H1 (cell line): ENCODE results near the gene FGF13. TPM values are rescaled to one million over a fixed set of nuclear protein-coding genes. Genes with fewer than 3 reads are reported as not detected.

Experiments
- CTCF ChIA-PET: fragments of 300-600 bp; sonication (Branson Sonifier 250); formaldehyde crosslinking; loops from one replicate; lab custom pipeline; 2021; ENCODE audit not compliant: partially characterized antibody; lab: Charles Lee
- POLR2A ChIA-PET: fragments of 300-600 bp; sonication (Branson Sonifier 250); formaldehyde crosslinking; loops from one replicate; lab custom pipeline; 2021; ENCODE audit warnings: inconsistent platforms; ENCODE audit not compliant: partially characterized antibody; lab: Charles Lee
- DNase-seq, 2 experiments: peaks; one replicate each; pipeline versions ENCODE4 v3.0.0 to v3.0.0-alpha.2; 2010 to 2022; ENCODE audit warnings: low spot score in 2 of 2, low read depth in 1 of 2, mixed read lengths in 1 of 2
- FAIRE-seq: peaks from 2 replicates; lab custom pipeline; 2011; peaks lifted over from hg19 to GRCh38; lab: Jason Lieb, UNC
- H2AFZ ChIP-seq: 2 replicates; pipeline ENCODE4 v1.8.1; 2012; ENCODE audit warnings: low read length, inconsistent platforms
- H2AK5ac ChIP-seq: 2 replicates; pipeline ENCODE4 v1.6.1; 2013; ENCODE audit warnings: low read depth, low read length
- H2BK120ac ChIP-seq: replicated peaks from 2 replicates; pipeline ENCODE3; 2013; ENCODE audit warnings: low read depth, low read length, inconsistent platforms
- H2BK12ac ChIP-seq: 2 replicates; pipeline ENCODE4 v1.6.1; 2013; ENCODE audit warnings: low read depth, low read length
- H2BK15ac ChIP-seq: 2 replicates; pipeline ENCODE4 v1.6.1; 2013; ENCODE audit warnings: low read length
- H2BK20ac ChIP-seq: 2 replicates; pipeline ENCODE4 v1.6.1; 2013; ENCODE audit warnings: low read length
- H2BK5ac ChIP-seq: 2 replicates; pipeline ENCODE4 v1.6.1; 2013; ENCODE audit warnings: low read depth, low read length
- H3K14ac ChIP-seq: 2 replicates; pipeline ENCODE4 v1.6.1; 2013; ENCODE audit warnings: inconsistent platforms; ENCODE audit not compliant: insufficient read length
- H3K18ac ChIP-seq: 2 replicates; pipeline ENCODE4 v1.6.1; 2013; ENCODE audit warnings: low read length; ENCODE audit errors: extremely low read depth
- H3K23ac ChIP-seq: 2 replicates; pipeline ENCODE4 v1.6.1; 2013; ENCODE audit warnings: inconsistent platforms; ENCODE audit not compliant: insufficient read length
- H3K23me2 ChIP-seq: 2 replicates; pipeline ENCODE4 v1.6.1; 2013; ENCODE audit warnings: low read depth, low read length
- H3K27ac ChIP-seq: 2 replicates; pipeline ENCODE4 v1.6.1; 2011; ENCODE audit warnings: low read depth, low read length, inconsistent platforms
- H3K27me3 ChIP-seq, 4 experiments: replicated peaks in 1 of 4; 1 replicate in 1 of 4; 2 replicates in 3 of 4; pipeline versions ENCODE4 v1.6.1 to v1.8.1; 2011 to 2013; ENCODE audit warnings: low read length in 3 of 4, mild to moderate bottlenecking in 3 of 4, inconsistent platforms in 2 of 4, mixed read lengths in 2 of 4, moderate library complexity in 1 of 4; ENCODE audit not compliant: control insufficient read depth in 3 of 4, insufficient read depth in 3 of 4; ENCODE audit errors: extremely low read depth in 1 of 4
- H3K36me3 ChIP-seq, 4 experiments: 2 replicates each; pipeline versions ENCODE4 v1.6.1 to v1.8.1; 2011 to 2013; ENCODE audit warnings: mild to moderate bottlenecking in 4 of 4, low read length in 3 of 4, moderate library complexity in 2 of 4, control low read depth in 1 of 4, inconsistent platforms in 1 of 4; ENCODE audit not compliant: insufficient read depth in 4 of 4, control insufficient read depth in 2 of 4
- H3K4ac ChIP-seq: replicated peaks from 2 replicates; pipeline ENCODE3; 2013; ENCODE audit warnings: low read length, low read depth, mixed read lengths, inconsistent platforms; ENCODE audit not compliant: insufficient read length
- H3K4me1 ChIP-seq, 4 experiments: replicated peaks in 1 of 4; 1 replicate in 1 of 4; 2 replicates in 3 of 4; pipeline versions ENCODE4 v1.6.1 to v1.8.1; 2011 to 2013; ENCODE audit warnings: low read length in 3 of 4, inconsistent platforms in 2 of 4, mixed read lengths in 1 of 4; ENCODE audit not compliant: insufficient read depth in 4 of 4, control insufficient read depth in 3 of 4
- H3K4me2 ChIP-seq, 2 experiments: 2 replicates each; pipeline versions ENCODE4 v1.6.1 to v1.8.1; 2011 to 2013; ENCODE audit warnings: low read depth in 2 of 2, low read length in 2 of 2, control low read depth in 1 of 2, inconsistent platforms in 1 of 2, mild to moderate bottlenecking in 1 of 2; ENCODE audit not compliant: insufficient read depth in 1 of 2
- H3K4me3 ChIP-seq, 4 experiments: fragments of 200-600, 300-600 bp in 1 of 4; sonication (generic), shearing (Covaris generic), sonication (Bioruptor Twin) in 1 of 4; 2 replicates each; pipeline versions ENCODE4 v1.5.1 to v1.8.1; 2011 to 2016; ENCODE audit warnings: low read length in 4 of 4, low read depth in 3 of 4, control low read depth in 2 of 4, inconsistent platforms in 2 of 4, mild to moderate bottlenecking in 2 of 4, mixed read lengths in 1 of 4, moderate library complexity in 1 of 4; ENCODE audit not compliant: insufficient read depth in 2 of 4; ENCODE audit errors: extremely low read depth in 1 of 4
- H3K56ac ChIP-seq: replicated peaks from 2 replicates; pipeline ENCODE3; 2013; ENCODE audit warnings: low read depth, mild to moderate bottlenecking, mixed read lengths, low read length, inconsistent platforms; ENCODE audit not compliant: insufficient read length
- H3K79me1 ChIP-seq: 2 replicates; pipeline ENCODE4 v1.6.1; 2013; ENCODE audit warnings: low read depth, low read length, control low read depth
- H3K79me2 ChIP-seq, 2 experiments: 2 replicates each; pipeline versions ENCODE4 v1.6.1 to v1.8.1; 2012 to 2013; ENCODE audit warnings: low read length in 2 of 2, mild to moderate bottlenecking in 2 of 2, inconsistent platforms in 1 of 2; ENCODE audit not compliant: insufficient read depth in 2 of 2, control insufficient read depth in 1 of 2
- H3K9ac ChIP-seq, 4 experiments: replicated peaks in 1 of 4; 1 replicate in 1 of 4; 2 replicates in 3 of 4; pipeline versions ENCODE4 v1.6.1 to v1.8.1; 2011 to 2013; ENCODE audit warnings: low read depth in 3 of 4, low read length in 3 of 4, control low read depth in 2 of 4, mild to moderate bottlenecking in 2 of 4, moderate library complexity in 2 of 4, inconsistent platforms in 1 of 4; ENCODE audit errors: extremely low read depth in 1 of 4
- H3K9me3 ChIP-seq, 2 experiments: 2 replicates each; pipeline versions ENCODE4 v1.6.1 to v1.8.1; 2012 to 2013; ENCODE audit warnings: mild to moderate bottlenecking in 2 of 2, moderate library complexity in 2 of 2, control low read depth in 1 of 2, inconsistent platforms in 1 of 2, low read depth in 1 of 2, low read length in 1 of 2, mixed read lengths in 1 of 2; ENCODE audit not compliant: insufficient read depth in 2 of 2
- H4K20me1 ChIP-seq, 2 experiments: replicated peaks in 1 of 2; 2 replicates each; pipeline versions ENCODE3 to v1.8.1; 2011 to 2013; ENCODE audit warnings: inconsistent platforms in 2 of 2, low read length in 2 of 2, mild to moderate bottlenecking in 1 of 2; ENCODE audit not compliant: insufficient read depth in 2 of 2, control insufficient read depth in 1 of 2
- H4K5ac ChIP-seq: 2 replicates; pipeline ENCODE4 v1.6.1; 2013; ENCODE audit warnings: low read length, low read depth, mixed read lengths, inconsistent platforms; ENCODE audit not compliant: insufficient read length
- H4K8ac ChIP-seq: 2 replicates; pipeline ENCODE4 v1.8.0; 2013; ENCODE audit warnings: mild to moderate bottlenecking, moderate library complexity, low read length, inconsistent platforms; ENCODE audit not compliant: insufficient read depth; ENCODE audit errors: extremely low read depth
- H4K91ac ChIP-seq: replicated peaks from 2 replicates; pipeline ENCODE3; 2013; ENCODE audit warnings: low read length, mixed read lengths, inconsistent platforms; ENCODE audit not compliant: insufficient read length
- GTF2F1 ChIP-seq: IDR thresholded peaks from 2 replicates; pipeline ENCODE4 v1.6.1; 2012; ENCODE audit warnings: low read depth, low read length, improper control_type of control experiment, borderline replicate concordance
- RAD21 ChIP-seq, 2 experiments: IDR thresholded peaks in 1 of 2; conservative IDR thresholded peaks in 1 of 2; 2 replicates each; pipeline ENCODE4 v1.6.1; 2011; ENCODE audit warnings: low read depth in 2 of 2, low read length in 2 of 2, improper control_type of control experiment in 1 of 2, inconsistent platforms in 1 of 2, mild to moderate bottlenecking in 1 of 2, moderate library complexity in 1 of 2
- SRF ChIP-seq: IDR thresholded peaks from 2 replicates; pipeline ENCODE4 v1.6.1; 2011; ENCODE audit warnings: mild to moderate bottlenecking, low read depth, low read length, moderate library complexity
- WGBS, 2 experiments: shearing (Covaris generic) in 1 of 2; methylation state at CpG; one replicate each; pipeline versions ENCODE4 v1.1.6 to v1.1.7; 2013 to 2015; ENCODE audit warnings: low lambda C conversion rate in 2 of 2, mixed read lengths in 2 of 2, inconsistent platforms in 1 of 2, low coverage in 1 of 2, missing lambda C conversion rate in 1 of 2; ENCODE audit not compliant: insufficient replicate concordance in 2 of 2, insufficient coverage in 1 of 2, insufficient read length in 1 of 2; ENCODE audit errors: extremely low coverage in 1 of 2, missing lambda C conversion rate in 1 of 2; 5-methylcytosine and 5-hydroxymethylcytosine counted together
- polyA plus RNA-seq, 7 experiments: library from polyadenylated mRNA; depleted of rRNA in 3 of 7; stranded (reverse) in 5 of 7; unstranded in 2 of 7; fragments of >200 nt in 5 of 7; fragments of 200-250 nt in 2 of 7; gene quantifications; 1 replicate in 5 of 7; 2 replicates in 1 of 7; 4 replicates in 1 of 7; pipeline versions ENCODE4 v1.2.1 to v1.2.3, GENCODE V29; 2011 to 2013; ENCODE audit warnings: missing spikeins in 2 of 7, mixed read lengths in 2 of 7
- total RNA-seq: library from RNA; stranded (reverse); fragmentation: NEBNext Ultra II Directional; extraction: Animal tissue kit (Norgen Biotek cat#: 25700); gene quantifications from 2 replicates; pipeline ENCODE4 v1.2.1, GENCODE V29; 2021
- TF ChIP-seq, protein P1 (sequence below): IDR thresholded peaks from 2 replicates; pipeline ENCODE4 v1.6.1; 2011; ENCODE audit warnings: low read length, improper control_type of control experiment
- TF ChIP-seq, protein P2 (sequence below), 3 experiments: IDR thresholded peaks; 1 replicate in 2 of 3; 2 replicates in 1 of 3; pipeline versions ENCODE4 v1.5.1 to v1.6.1; 2011; ENCODE audit warnings: low read length in 3 of 3, mild to moderate bottlenecking in 3 of 3, inconsistent platforms in 2 of 3, low read depth in 1 of 3, moderate library complexity in 1 of 3; ENCODE audit not compliant: insufficient read depth in 1 of 3; ENCODE audit errors: control extremely low read depth in 1 of 3

FGF13 gene
- total and polyA plus RNA-seq, 2 of the 8 experiments (the other 6 are each of a cell fraction or from before 2014, with no cell fraction given): 10.1 to 36.1 TPM

DNA sequence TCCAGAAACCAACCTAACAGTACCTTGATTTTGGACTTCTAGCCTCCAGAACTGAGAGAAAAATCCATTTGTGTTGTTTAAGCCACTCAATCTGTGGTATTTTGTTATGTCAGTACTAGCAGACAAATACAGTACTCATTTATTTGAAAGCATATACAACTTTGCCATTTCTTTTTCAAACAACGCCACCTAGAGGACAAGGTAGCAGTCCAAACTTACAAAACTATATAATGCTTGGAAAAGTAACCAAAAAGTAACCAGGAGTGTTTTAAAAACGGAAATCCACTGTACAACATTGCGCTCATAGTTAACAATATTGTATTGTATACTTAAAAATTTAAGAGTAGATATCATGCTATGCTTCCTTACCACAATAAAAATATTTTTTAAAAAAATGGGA is 37.0 kb upstream of the FGF13 start:
- no peaks in the 10 kb centered on the region for H3K9me3 ChIP-seq

More for the DNA sequence above, 37.0 kb upstream of the FGF13 start:
- H3K79me1 ChIP-seq: no peaks in the 10 kb centered on the region
- H3K56ac ChIP-seq: no peak overlapping the region
- H3K14ac ChIP-seq: no peak overlapping the region
- no peaks in the 10 kb centered on the region for H3K23me2 ChIP-seq
- no peak overlapping the region for H4K5ac ChIP-seq
- no peaks in the 10 kb centered on the region for H3K36me3 ChIP-seq
- no peak overlapping the region for H2BK12ac ChIP-seq
- H2BK20ac ChIP-seq: no peak overlapping the region
- H4K8ac ChIP-seq: no peak overlapping the region
- FAIRE-seq (peak; percentile 94), DNase-seq (no peak)
- 48% methylated on average over 3 of the region's 3 CpGs; no CpG with 5 or more reads in 1 of the 2 experiments for WGBS, 2 experiments
- H2AK5ac ChIP-seq: no peak overlapping the region
- no peak overlapping the region for H3K18ac ChIP-seq
- no peak overlapping the region for H3K4ac ChIP-seq
- no peak overlapping the region for H3K23ac ChIP-seq
- no peak overlapping the region for H2BK120ac ChIP-seq
- H3K79me2 ChIP-seq: no peaks in the 10 kb centered on the region
- ChIA-PET POLR2A (no interaction called here), CTCF (interaction anchor here (0.7 to 2.0 kb wide), 8 partner anchors 8 to 698 kb away, joined by 3 to 9 read pairs (median 4); no protein-coding TSS in a partner anchor)
- no peak overlapping the region for H2AFZ ChIP-seq
- no peak overlapping the region for H3K9ac ChIP-seq
- TF ChIP-seq SRF (no peak), GTF2F1 (no peak), RAD21 (IDR thresholded peaks at IDR 0.05 in 1 of 2, conservative IDR thresholded peaks at IDR 0.05 in 1 of 2; ENCODE audit: low read depth in 2 of 2, low read length in 2 of 2) (peak in 1 of 2 experiments; percentile 43; a peak in 3 of 4 replicates)
- TF ChIP-seq, protein P1, sequence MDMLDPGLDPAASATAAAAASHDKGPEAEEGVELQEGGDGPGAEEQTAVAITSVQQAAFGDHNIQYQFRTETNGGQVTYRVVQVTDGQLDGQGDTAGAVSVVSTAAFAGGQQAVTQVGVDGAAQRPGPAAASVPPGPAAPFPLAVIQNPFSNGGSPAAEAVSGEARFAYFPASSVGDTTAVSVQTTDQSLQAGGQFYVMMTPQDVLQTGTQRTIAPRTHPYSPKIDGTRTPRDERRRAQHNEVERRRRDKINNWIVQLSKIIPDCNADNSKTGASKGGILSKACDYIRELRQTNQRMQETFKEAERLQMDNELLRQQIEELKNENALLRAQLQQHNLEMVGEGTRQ: no peak
- TF ChIP-seq, protein P2, sequence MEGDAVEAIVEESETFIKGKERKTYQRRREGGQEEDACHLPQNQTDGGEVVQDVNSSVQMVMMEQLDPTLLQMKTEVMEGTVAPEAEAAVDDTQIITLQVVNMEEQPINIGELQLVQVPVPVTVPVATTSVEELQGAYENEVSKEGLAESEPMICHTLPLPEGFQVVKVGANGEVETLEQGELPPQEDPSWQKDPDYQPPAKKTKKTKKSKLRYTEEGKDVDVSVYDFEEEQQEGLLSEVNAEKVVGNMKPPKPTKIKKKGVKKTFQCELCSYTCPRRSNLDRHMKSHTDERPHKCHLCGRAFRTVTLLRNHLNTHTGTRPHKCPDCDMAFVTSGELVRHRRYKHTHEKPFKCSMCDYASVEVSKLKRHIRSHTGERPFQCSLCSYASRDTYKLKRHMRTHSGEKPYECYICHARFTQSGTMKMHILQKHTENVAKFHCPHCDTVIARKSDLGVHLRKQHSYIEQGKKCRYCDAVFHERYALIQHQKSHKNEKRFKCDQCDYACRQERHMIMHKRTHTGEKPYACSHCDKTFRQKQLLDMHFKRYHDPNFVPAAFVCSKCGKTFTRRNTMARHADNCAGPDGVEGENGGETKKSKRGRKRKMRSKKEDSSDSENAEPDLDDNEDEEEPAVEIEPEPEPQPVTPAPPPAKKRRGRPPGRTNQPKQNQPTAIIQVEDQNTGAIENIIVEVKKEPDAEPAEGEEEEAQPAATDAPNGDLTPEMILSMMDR (IDR thresholded peaks at IDR 0.05; ENCODE audit: control extremely low read depth in 1 of 3, insufficient read depth in 1 of 3, low read depth in 1 of 3, low read length in 3 of 3): peak in 1 of 3 experiments; percentile 26; a peak in 1 of 4 replicates
- H3K4me3 ChIP-seq: no peak overlapping the region
- H2BK5ac ChIP-seq: no peak overlapping the region
- H3K27me3 ChIP-seq: no peaks in the 10 kb centered on the region
- no peak overlapping the region for H4K91ac ChIP-seq
- H3K4me1 ChIP-seq: no peaks in the 10 kb centered on the region; a peak in 1 of 7 replicates
- no peak overlapping the region for H3K27ac ChIP-seq
- no peak overlapping the region for H3K4me2 ChIP-seq
- no peak overlapping the region for H2BK15ac ChIP-seq
- H4K20me1 ChIP-seq: no peaks in the 10 kb centered on the region
